ENCODE data around the gene USF2.

Gene USF2

DNA sequence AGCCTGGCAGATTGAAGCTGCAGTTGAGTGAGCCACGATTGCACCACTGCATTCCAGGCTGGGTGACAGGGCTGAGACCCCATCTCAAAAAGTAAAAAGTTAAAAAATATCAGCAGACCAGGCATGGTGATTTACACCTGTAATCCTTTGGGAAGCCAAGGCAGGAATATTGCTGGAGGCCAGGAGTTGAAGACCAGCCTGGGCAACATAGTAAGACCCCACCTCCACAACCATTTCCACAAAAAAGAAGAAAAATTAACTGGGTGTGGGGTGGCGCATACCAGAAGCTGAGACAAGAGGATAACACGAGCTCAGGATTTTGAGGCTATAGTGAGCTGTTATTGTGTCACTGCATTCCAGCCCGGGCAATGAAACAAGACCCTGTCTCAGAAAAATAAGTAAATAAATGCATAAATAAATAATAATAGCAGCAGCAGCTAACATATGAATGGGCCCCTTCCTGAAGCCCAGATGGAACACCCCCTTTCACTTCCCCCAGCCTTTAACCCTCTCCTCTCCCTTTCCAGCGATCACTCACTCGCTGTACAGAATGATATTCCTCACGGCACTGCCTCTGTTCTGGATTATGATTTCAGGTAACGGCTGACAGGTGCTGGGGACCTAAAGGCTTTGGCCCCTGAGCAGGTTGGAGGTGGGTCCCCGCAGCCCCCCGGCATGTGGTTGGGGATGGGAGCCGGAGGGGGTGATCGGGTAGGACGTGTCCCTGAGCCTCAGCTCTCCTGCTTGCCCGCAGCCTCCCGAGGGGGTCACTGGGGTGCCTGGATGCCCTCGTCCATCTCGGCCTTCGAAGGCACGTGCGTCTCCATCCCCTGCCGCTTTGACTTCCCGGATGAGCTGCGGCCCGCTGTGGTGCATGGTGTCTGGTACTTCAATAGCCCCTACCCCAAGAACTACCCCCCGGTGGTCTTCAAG, 26.4 kb downstream of the USF2 start:
- no peaks in the 10 kb centered on the region for H3K27me3 ChIP-seq (ENCODE audit: control insufficient read depth, insufficient read depth, low read length)
- peaks cover 2% of the 10 kb centered on the region for H3K4me1 ChIP-seq (ENCODE audit: control insufficient read depth, insufficient read depth, low read length)
- WGBS (ENCODE audit: insufficient coverage, insufficient read length): no CpG with 5 or more reads among the region's 25 CpGs
- H3K4me3 ChIP-seq (ENCODE audit: low read length): no peak overlapping the region
- H3K9me3 ChIP-seq (ENCODE audit: control insufficient read depth, insufficient read depth, low read length): no peaks in the 10 kb centered on the region
- DNase-seq (ENCODE audit: low read depth, low spot score): no peak
- H3K27ac ChIP-seq (ENCODE audit: low read length): no peak overlapping the region
- no peaks in the 10 kb centered on the region; the same call in 1 of the 2 replicates for H3K36me3 ChIP-seq (ENCODE audit: control insufficient read depth, insufficient read depth, low read length)

DNA sequence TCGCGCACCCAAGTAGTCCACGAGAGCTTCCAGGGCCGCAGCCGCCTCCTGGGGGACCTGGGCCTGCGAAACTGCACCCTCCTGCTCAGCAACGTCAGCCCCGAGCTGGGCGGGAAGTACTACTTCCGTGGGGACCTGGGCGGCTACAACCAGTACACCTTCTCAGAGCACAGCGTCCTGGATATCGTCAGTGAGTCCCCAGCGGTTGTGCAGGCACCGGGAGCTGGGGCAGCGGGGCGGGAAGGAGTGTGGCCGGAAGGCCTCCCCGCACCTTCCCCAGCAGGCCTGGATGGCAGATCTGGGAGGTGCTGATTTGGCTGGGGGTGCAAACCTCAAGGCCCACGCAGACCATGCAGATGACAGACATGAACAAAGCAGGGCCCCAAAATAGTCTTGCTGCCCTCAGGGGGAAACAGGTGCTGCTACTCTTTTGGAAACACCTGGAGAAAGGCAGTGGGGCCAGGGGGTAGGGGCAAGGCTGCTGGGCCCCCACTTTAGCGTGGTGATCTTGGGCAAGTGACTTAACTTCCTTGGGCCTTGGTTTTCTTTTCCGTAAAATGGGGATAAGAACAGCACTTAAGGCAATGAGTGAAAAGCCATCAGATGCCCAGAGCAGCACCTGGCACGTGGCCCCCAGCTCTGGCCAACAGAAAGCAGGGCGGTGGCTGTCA, 27.2 kb downstream of the USF2 start:
- peaks cover 3% of the 10 kb centered on the region for H3K4me1 ChIP-seq (ENCODE audit: control insufficient read depth, insufficient read depth, low read length)
- no peak overlapping the region for H3K4me3 ChIP-seq (ENCODE audit: low read length)
- H3K9me3 ChIP-seq (ENCODE audit: control insufficient read depth, insufficient read depth, low read length): no peaks in the 10 kb centered on the region
- no peak overlapping the region for H3K27ac ChIP-seq (ENCODE audit: low read length)
- WGBS (ENCODE audit: insufficient coverage, insufficient read length): no CpG with 5 or more reads among the region's 24 CpGs
- no peaks in the 10 kb centered on the region; the same call in 1 of the 2 replicates for H3K36me3 ChIP-seq (ENCODE audit: control insufficient read depth, insufficient read depth, low read length)
- H3K27me3 ChIP-seq (ENCODE audit: control insufficient read depth, insufficient read depth, low read length): no peaks in the 10 kb centered on the region
- no peak for DNase-seq (ENCODE audit: low read depth, low spot score)

DNA sequence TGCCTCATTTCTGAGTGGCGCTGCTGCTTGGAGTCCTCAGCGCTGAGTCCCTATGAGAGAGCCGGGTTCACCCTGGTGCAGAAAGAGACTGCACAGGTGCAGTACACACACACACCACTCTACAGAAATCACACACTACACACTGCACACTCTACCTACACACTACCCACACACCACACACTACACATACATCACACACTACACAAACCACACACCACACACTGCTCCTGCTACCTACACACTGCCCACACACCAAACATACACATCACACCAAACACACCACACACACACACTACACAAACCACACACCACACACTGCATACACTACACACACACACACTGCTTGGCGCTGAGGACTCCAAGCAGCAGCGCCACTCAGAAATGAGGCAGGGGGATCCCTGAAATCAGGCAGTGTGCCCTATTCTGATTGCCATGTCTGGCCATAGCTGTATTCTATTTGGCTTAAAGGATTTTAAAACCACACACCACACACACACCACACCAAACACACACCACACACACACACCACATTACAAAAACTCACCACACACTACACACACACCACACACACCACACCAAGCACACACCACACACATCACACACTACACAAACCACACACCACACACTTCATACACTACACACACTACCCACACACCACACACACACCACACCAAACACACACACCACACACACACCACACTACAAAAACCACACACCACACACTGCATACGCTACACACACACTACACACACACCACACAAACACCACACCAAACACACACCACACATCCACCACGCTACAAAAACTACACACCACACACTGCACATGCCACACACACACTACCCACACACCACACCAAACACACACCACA, 28.1 kb downstream of the USF2 start:
- peaks cover 3% of the 10 kb centered on the region for H3K4me1 ChIP-seq (ENCODE audit: control insufficient read depth, insufficient read depth, low read length)
- no peak overlapping the region for H3K27ac ChIP-seq (ENCODE audit: low read length)
- H3K4me3 ChIP-seq (ENCODE audit: low read length): no peak overlapping the region
- no peaks in the 10 kb centered on the region for H3K9me3 ChIP-seq (ENCODE audit: control insufficient read depth, insufficient read depth, low read length)
- no peak for DNase-seq (ENCODE audit: low read depth, low spot score)
- H3K36me3 ChIP-seq (ENCODE audit: control insufficient read depth, insufficient read depth, low read length): no peaks in the 10 kb centered on the region; the same call in 1 of the 2 replicates
- WGBS (ENCODE audit: insufficient coverage, insufficient read length): 100% methylated on average over 2 of the region's 7 CpGs
- H3K27me3 ChIP-seq (ENCODE audit: control insufficient read depth, insufficient read depth, low read length): no peaks in the 10 kb centered on the region

DNA sequence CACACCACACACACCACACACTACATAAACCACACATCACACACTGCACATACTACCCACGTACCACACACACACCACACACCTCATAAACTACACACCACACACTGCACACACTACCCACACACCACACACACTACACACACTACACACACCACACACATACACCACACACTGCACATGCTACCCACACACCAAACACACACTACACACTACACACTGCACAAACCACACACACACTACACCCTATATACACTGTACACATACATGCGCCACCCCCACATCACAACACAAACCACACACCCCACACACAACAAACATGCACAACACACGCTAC, 28.7 kb downstream of the USF2 start:
- Histone ChIP-seq H3K4me1 (ENCODE audit: control insufficient read depth, insufficient read depth, low read length) (peaks cover 3% of the 10 kb centered on the region), H3K36me3 (ENCODE audit: control insufficient read depth, insufficient read depth, low read length) (no peaks in the 10 kb centered on the region; the same call in 1 of the 2 replicates), H3K27me3 (ENCODE audit: control insufficient read depth, insufficient read depth, low read length) (no peaks in the 10 kb centered on the region), H3K27ac (ENCODE audit: low read length) (no peak overlapping the region), H3K9me3 (ENCODE audit: control insufficient read depth, insufficient read depth, low read length) (no peaks in the 10 kb centered on the region), H3K4me3 (ENCODE audit: low read length) (no peak overlapping the region)
- 100% methylated on average over 3 of the region's 3 CpGs for WGBS (ENCODE audit: insufficient coverage, insufficient read length)
- no peak for DNase-seq (ENCODE audit: low read depth, low spot score)

DNA sequence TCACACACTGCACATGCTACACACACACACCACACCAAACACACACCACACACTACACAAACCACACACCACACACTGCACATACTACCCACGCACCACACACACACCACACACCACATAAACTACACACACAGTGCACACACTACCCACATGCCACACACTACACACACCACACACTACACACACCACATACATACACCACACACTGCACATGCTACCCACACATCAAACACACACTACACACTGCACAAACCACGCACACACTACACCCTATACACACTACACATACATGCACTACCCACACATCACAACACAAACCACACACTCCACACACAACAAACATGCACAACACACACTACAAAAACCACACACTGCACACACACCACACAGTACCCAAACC, 29.2 kb downstream of the USF2 start:
- H3K4me3 ChIP-seq (ENCODE audit: low read length): no peak overlapping the region
- H3K9me3 ChIP-seq (ENCODE audit: control insufficient read depth, insufficient read depth, low read length): no peaks in the 10 kb centered on the region
- no peaks in the 10 kb centered on the region; the same call in 1 of the 2 replicates for H3K36me3 ChIP-seq (ENCODE audit: control insufficient read depth, insufficient read depth, low read length)
- DNase-seq (ENCODE audit: low read depth, low spot score): no peak
- 100% methylated on average over 2 of the region's 2 CpGs for WGBS (ENCODE audit: insufficient coverage, insufficient read length)
- no peak overlapping the region for H3K27ac ChIP-seq (ENCODE audit: low read length)
- no peaks in the 10 kb centered on the region for H3K27me3 ChIP-seq (ENCODE audit: control insufficient read depth, insufficient read depth, low read length)
- peaks cover 3% of the 10 kb centered on the region for H3K4me1 ChIP-seq (ENCODE audit: control insufficient read depth, insufficient read depth, low read length)

DNA sequence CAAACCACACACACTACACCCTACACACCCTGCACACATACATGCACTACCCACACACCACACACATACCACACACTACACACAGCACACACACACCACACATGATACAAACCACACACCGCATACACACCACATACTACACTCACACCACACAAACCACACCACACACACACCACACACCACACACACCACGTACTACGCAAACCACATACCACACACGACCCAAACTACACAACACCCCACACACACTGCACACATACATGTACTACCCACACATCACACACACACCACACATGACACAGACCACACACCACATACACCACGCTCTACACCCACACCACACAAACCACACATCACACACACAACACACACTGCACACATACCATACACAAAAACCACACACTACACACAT, 29.8 kb downstream of the USF2 start:
- 100% methylated on average over 5 of the region's 5 CpGs for WGBS (ENCODE audit: insufficient coverage, insufficient read length)
- H3K27ac ChIP-seq (ENCODE audit: low read length): no peak overlapping the region
- H3K36me3 ChIP-seq (ENCODE audit: control insufficient read depth, insufficient read depth, low read length): no peaks in the 10 kb centered on the region; the same call in 1 of the 2 replicates
- peaks cover 3% of the 10 kb centered on the region for H3K4me1 ChIP-seq (ENCODE audit: control insufficient read depth, insufficient read depth, low read length)
- DNase-seq (ENCODE audit: low read depth, low spot score): no peak
- H3K4me3 ChIP-seq (ENCODE audit: low read length): no peak overlapping the region
- H3K9me3 ChIP-seq (ENCODE audit: control insufficient read depth, insufficient read depth, low read length): no peaks in the 10 kb centered on the region
- no peaks in the 10 kb centered on the region for H3K27me3 ChIP-seq (ENCODE audit: control insufficient read depth, insufficient read depth, low read length)

DNA sequence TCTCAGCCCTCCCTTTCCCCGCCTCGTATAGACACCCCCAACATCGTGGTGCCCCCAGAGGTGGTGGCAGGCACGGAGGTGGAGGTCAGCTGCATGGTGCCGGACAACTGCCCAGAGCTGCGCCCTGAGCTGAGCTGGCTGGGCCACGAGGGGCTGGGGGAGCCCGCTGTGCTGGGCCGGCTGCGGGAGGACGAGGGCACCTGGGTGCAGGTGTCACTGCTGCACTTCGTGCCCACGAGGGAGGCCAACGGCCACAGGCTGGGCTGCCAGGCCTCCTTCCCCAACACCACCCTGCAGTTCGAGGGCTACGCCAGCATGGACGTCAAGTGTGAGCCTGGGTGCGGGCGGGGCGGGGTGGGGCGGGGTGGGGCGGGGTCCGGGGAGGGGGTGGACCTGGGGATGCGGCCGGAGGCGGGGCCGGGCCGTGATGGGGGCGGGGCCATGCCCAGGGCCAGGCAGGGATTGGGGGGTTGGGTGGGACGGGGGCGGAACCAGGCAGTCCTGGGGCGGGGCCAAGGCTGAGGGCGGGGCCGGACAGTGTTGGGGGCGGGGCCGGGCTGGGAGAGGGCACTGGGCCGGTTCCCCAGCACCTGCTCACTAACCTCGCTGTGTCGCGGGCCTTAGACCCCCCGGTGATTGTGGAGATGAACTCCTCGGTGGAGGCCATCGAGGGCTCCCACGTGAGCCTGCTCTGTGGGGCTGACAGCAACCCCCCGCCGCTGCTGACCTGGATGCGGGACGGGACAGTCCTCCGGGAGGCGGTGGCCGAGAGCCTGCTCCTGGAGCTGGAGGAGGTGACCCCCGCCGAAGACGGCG, 31.0 kb downstream of the USF2 start:
- H3K36me3 ChIP-seq (ENCODE audit: control insufficient read depth, insufficient read depth, low read length): no peaks in the 10 kb centered on the region; the same call in 1 of the 2 replicates
- H3K27me3 ChIP-seq (ENCODE audit: control insufficient read depth, insufficient read depth, low read length): no peaks in the 10 kb centered on the region
- H3K4me1 ChIP-seq (ENCODE audit: control insufficient read depth, insufficient read depth, low read length): peaks cover 2% of the 10 kb centered on the region; the same call in 1 of the 2 replicates
- no peaks in the 10 kb centered on the region for H3K9me3 ChIP-seq (ENCODE audit: control insufficient read depth, insufficient read depth, low read length)
- no peak overlapping the region for H3K4me3 ChIP-seq (ENCODE audit: low read length)
- WGBS (ENCODE audit: insufficient coverage, insufficient read length): no CpG with 5 or more reads among the region's 55 CpGs
- peak; percentile 20 for DNase-seq (ENCODE audit: low read depth, low spot score)
- H3K27ac ChIP-seq (ENCODE audit: low read length): no peak overlapping the region

DNA sequence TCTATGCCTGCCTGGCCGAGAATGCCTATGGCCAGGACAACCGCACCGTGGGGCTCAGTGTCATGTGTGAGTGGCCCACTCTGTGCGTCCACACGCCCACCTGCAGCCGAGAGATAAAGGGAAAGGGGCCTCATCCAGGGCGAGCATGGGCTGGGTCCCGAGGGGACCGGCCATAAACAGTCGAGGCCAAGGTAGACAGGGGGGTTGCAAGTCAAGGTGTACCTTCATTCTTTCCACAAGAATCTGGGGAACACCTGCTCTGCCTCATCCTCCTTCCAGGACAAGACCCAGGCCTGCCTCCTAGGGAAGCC, 31.5 kb downstream of the USF2 start:
- no peak for DNase-seq (ENCODE audit: low read depth, low spot score)
- Histone ChIP-seq H3K27me3 (ENCODE audit: control insufficient read depth, insufficient read depth, low read length) (no peaks in the 10 kb centered on the region), H3K27ac (ENCODE audit: low read length) (no peak overlapping the region), H3K4me3 (ENCODE audit: low read length) (no peak overlapping the region), H3K9me3 (ENCODE audit: control insufficient read depth, insufficient read depth, low read length) (no peaks in the 10 kb centered on the region), H3K4me1 (ENCODE audit: control insufficient read depth, insufficient read depth, low read length) (peaks cover 2% of the 10 kb centered on the region; the same call in 1 of the 2 replicates), H3K36me3 (ENCODE audit: control insufficient read depth, insufficient read depth, low read length) (no peaks in the 10 kb centered on the region; the same call in 1 of the 2 replicates)
- no CpG with 5 or more reads among the region's 10 CpGs for WGBS (ENCODE audit: insufficient coverage, insufficient read length)

DNA sequence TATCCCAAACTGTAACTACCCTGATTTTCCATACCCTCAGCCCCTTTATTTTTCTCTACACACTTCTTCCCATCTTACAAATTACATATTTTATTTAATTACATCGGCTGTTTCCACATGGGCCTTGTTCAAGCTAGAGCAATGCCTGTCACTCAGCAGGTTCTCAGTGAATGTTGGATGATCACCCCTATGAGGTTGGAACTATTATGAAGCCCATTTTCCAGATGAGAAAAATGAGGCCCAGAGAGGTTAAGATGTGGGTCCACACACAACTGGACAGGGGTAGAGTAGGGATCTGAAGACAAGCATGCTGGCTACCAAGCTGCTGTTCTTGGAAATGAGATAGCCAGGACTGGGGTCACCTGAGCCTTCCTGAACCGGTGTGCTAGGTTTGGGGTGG, 33.2 kb downstream of the USF2 start:
- Histone ChIP-seq H3K9me3 (ENCODE audit: control insufficient read depth, insufficient read depth, low read length) (no peaks in the 10 kb centered on the region), H3K27me3 (ENCODE audit: control insufficient read depth, insufficient read depth, low read length) (no peaks in the 10 kb centered on the region), H3K4me3 (ENCODE audit: low read length) (no peak overlapping the region), H3K27ac (ENCODE audit: low read length) (no peak overlapping the region), H3K4me1 (ENCODE audit: control insufficient read depth, insufficient read depth, low read length) (peaks cover 2% of the 10 kb centered on the region; the same call in 1 of the 2 replicates), H3K36me3 (ENCODE audit: control insufficient read depth, insufficient read depth, low read length) (no peaks in the 10 kb centered on the region; the same call in 1 of the 2 replicates)
- WGBS (ENCODE audit: insufficient coverage, insufficient read length): 94% methylated on average over 1 of the region's 2 CpGs
- no peak for DNase-seq (ENCODE audit: low read depth, low spot score)

Data from iPS DF 6.9 (cell line).